Measurements from ENCODE around the gene PID1.

Gene PID1

GRCh38 chr2:229124136-229124535 lies 147.0 kb downstream of the PID1 start:
- H3K4me1 ChIP-seq (ENCODE audit: control insufficient read depth in 1 of 2, insufficient read depth in 2 of 2, low read length in 2 of 2) = peaks cover 0 to 2% of the 10 kb centered on the region in 2 experiments
- no peak overlapping the region for H3K23ac ChIP-seq (ENCODE audit: low read length)
- H3K27me3 ChIP-seq (ENCODE audit: insufficient read depth, low read length) = no peaks in the 10 kb centered on the region
- no peaks in the 10 kb centered on the region for H3K79me2 ChIP-seq (ENCODE audit: control insufficient read depth, insufficient read depth, low read length, poor library complexity)
- no peak overlapping the region for H2BK5ac ChIP-seq (ENCODE audit: low read depth, low read length, poor library complexity)
- H3K14ac ChIP-seq (ENCODE audit: low read length) = no peak overlapping the region
- no peak overlapping the region for H4K91ac ChIP-seq (ENCODE audit: low read depth, low read length)
- no peak overlapping the region for H2BK120ac ChIP-seq (ENCODE audit: insufficient read depth, low read length, poor library complexity)
- no peak for DNase-seq
- no peak overlapping the region for H3K9ac ChIP-seq (ENCODE audit: low read length)
- H3K9me3 ChIP-seq (ENCODE audit: insufficient read depth, low read depth, low read length) = no peaks in the 10 kb centered on the region
- H4K12ac ChIP-seq (ENCODE audit: low read depth, low read length) = no peak overlapping the region
- peaks cover 2% of the 10 kb centered on the region for H3K79me1 ChIP-seq (ENCODE audit: low read length)
- H3K4ac ChIP-seq (ENCODE audit: low read depth, low read length) = no peak overlapping the region
- H2AK5ac ChIP-seq (ENCODE audit: low read length) = no peak overlapping the region
- H3K18ac ChIP-seq (ENCODE audit: low read length) = no peak overlapping the region
- no peak overlapping the region for H2AFZ ChIP-seq (ENCODE audit: insufficient read depth, low read length, poor library complexity)
- no peak overlapping the region for H3K4me3 ChIP-seq (ENCODE audit: low read depth, low read length)
- no peak overlapping the region for H4K8ac ChIP-seq (ENCODE audit: low read depth, low read length)
- H3K27ac ChIP-seq (ENCODE audit: low read depth, low read length) = no peak overlapping the region
- no peak overlapping the region for H3K4me2 ChIP-seq (ENCODE audit: low read length)
- H2BK12ac ChIP-seq (ENCODE audit: low read length) = no peak overlapping the region
- H3K36me3 ChIP-seq (ENCODE audit: control insufficient read depth in 1 of 2, insufficient read depth in 2 of 2, low read length in 2 of 2) = no peaks in the 10 kb centered on the region

DNA sequence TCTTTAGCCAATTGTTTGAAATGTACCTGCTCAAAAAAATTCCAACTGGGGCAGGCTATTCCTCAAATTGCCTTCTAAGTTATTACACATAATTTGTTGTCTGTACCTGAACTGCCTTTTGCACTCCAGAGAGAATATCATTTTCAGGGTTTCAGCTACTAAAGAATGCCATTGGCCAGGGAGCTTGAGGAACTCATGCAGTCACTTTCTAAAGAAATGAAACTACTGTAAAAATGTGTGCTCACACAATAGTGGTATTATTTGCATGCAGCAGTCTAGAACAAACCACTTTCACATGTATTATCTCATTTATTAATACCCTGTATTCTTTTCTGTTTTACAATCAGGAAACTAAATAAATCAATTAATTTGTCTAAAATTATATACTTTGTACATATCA lies 152.2 kb downstream of the PID1 start:
- Histone ChIP-seq H3K4me2 (ENCODE audit: low read length) (no peak overlapping the region), H4K91ac (ENCODE audit: low read depth, low read length) (no peak overlapping the region), H3K23ac (ENCODE audit: low read length) (no peak overlapping the region), H3K9ac (ENCODE audit: low read length) (no peak overlapping the region), H3K79me1 (ENCODE audit: low read length) (no peaks in the 10 kb centered on the region), H3K4ac (ENCODE audit: low read depth, low read length) (no peak overlapping the region), H3K14ac (ENCODE audit: low read length) (no peak overlapping the region), H3K18ac (ENCODE audit: low read length) (no peak overlapping the region), H4K12ac (ENCODE audit: low read depth, low read length) (no peak overlapping the region), H3K27ac (ENCODE audit: low read depth, low read length) (no peak overlapping the region), H2BK12ac (ENCODE audit: low read length) (no peak overlapping the region), H3K4me1 (ENCODE audit: control insufficient read depth in 1 of 2, insufficient read depth in 2 of 2, low read length in 2 of 2) (no peaks in the 10 kb centered on the region), H3K27me3 (ENCODE audit: insufficient read depth, low read length) (no peaks in the 10 kb centered on the region), H2AK5ac (ENCODE audit: low read length) (no peak overlapping the region), H2BK5ac (ENCODE audit: low read depth, low read length, poor library complexity) (no peak overlapping the region), H2BK120ac (ENCODE audit: insufficient read depth, low read length, poor library complexity) (no peak overlapping the region), H3K79me2 (ENCODE audit: control insufficient read depth, insufficient read depth, low read length, poor library complexity) (no peaks in the 10 kb centered on the region), H3K4me3 (ENCODE audit: low read depth, low read length) (no peak overlapping the region), H3K9me3 (ENCODE audit: insufficient read depth, low read depth, low read length) (no peaks in the 10 kb centered on the region), H4K8ac (ENCODE audit: low read depth, low read length) (no peak overlapping the region), H3K36me3 (ENCODE audit: control insufficient read depth in 1 of 2, insufficient read depth in 2 of 2, low read length in 2 of 2) (no peaks in the 10 kb centered on the region), H2AFZ (ENCODE audit: insufficient read depth, low read length, poor library complexity) (no peak overlapping the region)
- DNase-seq = no peak

- peak in 1 of 2 donors; percentile 22 for DNase-seq
- no peaks in the 10 kb centered on the region for H3K36me3 ChIP-seq (ENCODE audit: control insufficient read depth in 1 of 2, insufficient read depth in 2 of 2, low read length in 2 of 2)
- no peaks in the 10 kb centered on the region for H3K27me3 ChIP-seq (ENCODE audit: insufficient read depth, low read length)
- no peaks in the 10 kb centered on the region for H3K9me3 ChIP-seq (ENCODE audit: insufficient read depth, low read depth, low read length)
- no CpG with 5 or more reads among the region's 4 CpGs for WGBS (ENCODE audit: extremely low coverage, insufficient coverage, insufficient read length)
- no peak overlapping the region for H3K23ac ChIP-seq (ENCODE audit: low read length)
- no peak overlapping the region for H4K91ac ChIP-seq (ENCODE audit: low read depth, low read length)
- no peak overlapping the region for H2BK5ac ChIP-seq (ENCODE audit: low read depth, low read length, poor library complexity)
- no peak overlapping the region for H3K9ac ChIP-seq (ENCODE audit: low read length)
- H2BK120ac ChIP-seq (ENCODE audit: insufficient read depth, low read length, poor library complexity) = no peak overlapping the region
- H3K79me2 ChIP-seq (ENCODE audit: control insufficient read depth, insufficient read depth, low read length, poor library complexity) = no peaks in the 10 kb centered on the region
- no peaks in the 10 kb centered on the region for H3K4me1 ChIP-seq (ENCODE audit: control insufficient read depth in 1 of 2, insufficient read depth in 2 of 2, low read length in 2 of 2)
- H2BK12ac ChIP-seq (ENCODE audit: low read length) = no peak overlapping the region
- H3K79me1 ChIP-seq (ENCODE audit: low read length) = no peaks in the 10 kb centered on the region
- no peak overlapping the region for H3K18ac ChIP-seq (ENCODE audit: low read length)
- H2AK5ac ChIP-seq (ENCODE audit: low read length) = no peak overlapping the region
- H2AFZ ChIP-seq (ENCODE audit: insufficient read depth, low read length, poor library complexity) = no peak overlapping the region
- H4K8ac ChIP-seq (ENCODE audit: low read depth, low read length) = no peak overlapping the region
- H3K27ac ChIP-seq (ENCODE audit: low read depth, low read length) = no peak overlapping the region
- H4K12ac ChIP-seq (ENCODE audit: low read depth, low read length) = no peak overlapping the region
- H3K14ac ChIP-seq (ENCODE audit: low read length) = no peak overlapping the region
- H3K4ac ChIP-seq (ENCODE audit: low read depth, low read length) = no peak overlapping the region
- H3K4me3 ChIP-seq (ENCODE audit: low read depth, low read length) = no peak overlapping the region
- H3K4me2 ChIP-seq (ENCODE audit: low read length) = no peak overlapping the region
Measured at GRCh38 chr2:229118336-229118735, 152.8 kb downstream of the PID1 start.

DNA sequence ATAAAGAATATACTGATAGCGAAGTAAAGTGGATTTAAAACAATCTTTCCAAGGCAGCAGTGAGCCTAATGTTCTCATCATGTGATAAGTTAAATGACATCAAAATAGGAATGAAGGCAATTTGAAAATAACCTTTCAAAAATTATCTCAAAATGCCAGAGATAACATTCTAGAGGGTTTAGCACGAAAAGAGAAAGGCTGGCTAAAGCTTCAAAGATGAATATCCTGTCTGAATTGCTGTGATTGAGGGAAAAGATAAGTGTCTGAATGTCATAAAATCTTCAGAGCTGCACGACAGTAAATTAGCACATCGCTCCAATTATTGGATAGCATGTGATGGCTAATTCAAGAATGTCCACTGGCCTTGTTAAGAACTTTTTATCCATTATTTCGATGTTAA lies 159.3 kb downstream of the PID1 start:
- WGBS (ENCODE audit: extremely low coverage, insufficient coverage, insufficient read length) = no CpG with 5 or more reads among the region's 5 CpGs
- H3K36me3 ChIP-seq (ENCODE audit: control insufficient read depth in 1 of 2, insufficient read depth in 2 of 2, low read length in 2 of 2) = no peaks in the 10 kb centered on the region
- no peaks in the 10 kb centered on the region for H3K27me3 ChIP-seq (ENCODE audit: insufficient read depth, low read length)
- no peak overlapping the region for H2AK5ac ChIP-seq (ENCODE audit: low read length)
- H3K9ac ChIP-seq (ENCODE audit: low read length) = no peak overlapping the region
- H3K4me3 ChIP-seq (ENCODE audit: low read depth, low read length) = no peak overlapping the region
- H3K4me1 ChIP-seq (ENCODE audit: control insufficient read depth in 1 of 2, insufficient read depth in 2 of 2, low read length in 2 of 2) = no peaks in the 10 kb centered on the region
- no peak overlapping the region for H3K4ac ChIP-seq (ENCODE audit: low read depth, low read length)
- H4K91ac ChIP-seq (ENCODE audit: low read depth, low read length) = no peak overlapping the region
- H2BK5ac ChIP-seq (ENCODE audit: low read depth, low read length, poor library complexity) = no peak overlapping the region
- H3K4me2 ChIP-seq (ENCODE audit: low read length) = no peak overlapping the region
- no peak overlapping the region for H3K14ac ChIP-seq (ENCODE audit: low read length)
- H2BK120ac ChIP-seq (ENCODE audit: insufficient read depth, low read length, poor library complexity) = no peak overlapping the region
- DNase-seq = peak; percentile 53 to 94
- H3K79me1 ChIP-seq (ENCODE audit: low read length) = no peaks in the 10 kb centered on the region
- H3K9me3 ChIP-seq (ENCODE audit: insufficient read depth, low read depth, low read length) = no peaks in the 10 kb centered on the region
- no peak overlapping the region for H3K23ac ChIP-seq (ENCODE audit: low read length)
- no peak overlapping the region for H3K27ac ChIP-seq (ENCODE audit: low read depth, low read length)
- H4K8ac ChIP-seq (ENCODE audit: low read depth, low read length) = no peak overlapping the region
- H2AFZ ChIP-seq (ENCODE audit: insufficient read depth, low read length, poor library complexity) = no peak overlapping the region
- H4K12ac ChIP-seq (ENCODE audit: low read depth, low read length) = no peak overlapping the region
- no peak overlapping the region for H3K18ac ChIP-seq (ENCODE audit: low read length)
- H2BK12ac ChIP-seq (ENCODE audit: low read length) = no peak overlapping the region
- H3K79me2 ChIP-seq (ENCODE audit: control insufficient read depth, insufficient read depth, low read length, poor library complexity) = no peaks in the 10 kb centered on the region

DNA sequence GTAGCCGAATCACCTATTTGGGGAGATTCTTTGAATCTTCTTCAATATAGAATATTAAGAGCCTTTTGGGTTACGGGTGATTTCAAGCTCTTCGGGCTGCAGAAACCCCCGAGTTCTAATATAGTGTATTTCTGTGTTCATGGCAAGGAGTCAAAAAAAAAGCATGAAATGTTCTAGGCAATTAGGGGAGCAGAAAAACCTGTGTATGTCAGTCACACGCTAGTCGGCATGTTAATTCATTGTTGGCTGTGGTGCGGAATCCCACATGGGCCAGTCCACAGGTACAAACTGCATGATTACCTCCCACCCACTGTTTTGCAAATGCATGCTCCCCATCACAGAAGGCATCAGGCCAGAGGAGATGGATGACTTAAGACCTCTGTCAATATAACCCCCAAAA lies 161.9 kb downstream of the PID1 start:
- WGBS (ENCODE audit: extremely low coverage, insufficient coverage, insufficient read length) = no CpG with 5 or more reads among the region's 7 CpGs
- Histone ChIP-seq H3K4me3 (ENCODE audit: low read depth, low read length) (no peak overlapping the region), H2AK5ac (ENCODE audit: low read length) (no peak overlapping the region)

More for the DNA sequence above, 161.9 kb downstream of the PID1 start:
- no peak overlapping the region for H4K8ac ChIP-seq (ENCODE audit: low read depth, low read length)
- DNase-seq = no peak
- no peak overlapping the region for H4K12ac ChIP-seq (ENCODE audit: low read depth, low read length)
- no peak overlapping the region for H2BK12ac ChIP-seq (ENCODE audit: low read length)
- H3K23ac ChIP-seq (ENCODE audit: low read length) = no peak overlapping the region
- no peak overlapping the region for H3K9ac ChIP-seq (ENCODE audit: low read length)
- no peaks in the 10 kb centered on the region for H3K9me3 ChIP-seq (ENCODE audit: insufficient read depth, low read depth, low read length)
- no peak overlapping the region for H3K18ac ChIP-seq (ENCODE audit: low read length)
- no peak overlapping the region for H3K27ac ChIP-seq (ENCODE audit: low read depth, low read length)
- H3K4ac ChIP-seq (ENCODE audit: low read depth, low read length) = no peak overlapping the region
- no peak overlapping the region for H2AFZ ChIP-seq (ENCODE audit: insufficient read depth, low read length, poor library complexity)
- H4K91ac ChIP-seq (ENCODE audit: low read depth, low read length) = no peak overlapping the region
- no peak overlapping the region for H3K14ac ChIP-seq (ENCODE audit: low read length)
- H3K4me2 ChIP-seq (ENCODE audit: low read length) = no peak overlapping the region
- H2BK120ac ChIP-seq (ENCODE audit: insufficient read depth, low read length, poor library complexity) = no peak overlapping the region
- H3K27me3 ChIP-seq (ENCODE audit: insufficient read depth, low read length) = no peaks in the 10 kb centered on the region
- no peaks in the 10 kb centered on the region for H3K79me2 ChIP-seq (ENCODE audit: control insufficient read depth, insufficient read depth, low read length, poor library complexity)
- H2BK5ac ChIP-seq (ENCODE audit: low read depth, low read length, poor library complexity) = no peak overlapping the region
- H3K4me1 ChIP-seq (ENCODE audit: control insufficient read depth in 1 of 2, insufficient read depth in 2 of 2, low read length in 2 of 2) = no peaks in the 10 kb centered on the region
- no peaks in the 10 kb centered on the region for H3K79me1 ChIP-seq (ENCODE audit: low read length)
- no peaks in the 10 kb centered on the region for H3K36me3 ChIP-seq (ENCODE audit: control insufficient read depth in 1 of 2, insufficient read depth in 2 of 2, low read length in 2 of 2)
